HG02623 (cell line): ENCODE results near the gene TUBGCP3.
A peak's percentile ranks its signal among the peaks of the same experiment; 100 is the strongest.

ENCODE experiments used
- ATAC-seq: cut with Tn5 transposase; IDR thresholded peaks from one replicate; pipeline ENCODE4 v1.9.1; 2021; ENCODE audit warnings: moderate library complexity; ENCODE audit not compliant: unreplicated experiment

Gene TUBGCP3

DNA sequence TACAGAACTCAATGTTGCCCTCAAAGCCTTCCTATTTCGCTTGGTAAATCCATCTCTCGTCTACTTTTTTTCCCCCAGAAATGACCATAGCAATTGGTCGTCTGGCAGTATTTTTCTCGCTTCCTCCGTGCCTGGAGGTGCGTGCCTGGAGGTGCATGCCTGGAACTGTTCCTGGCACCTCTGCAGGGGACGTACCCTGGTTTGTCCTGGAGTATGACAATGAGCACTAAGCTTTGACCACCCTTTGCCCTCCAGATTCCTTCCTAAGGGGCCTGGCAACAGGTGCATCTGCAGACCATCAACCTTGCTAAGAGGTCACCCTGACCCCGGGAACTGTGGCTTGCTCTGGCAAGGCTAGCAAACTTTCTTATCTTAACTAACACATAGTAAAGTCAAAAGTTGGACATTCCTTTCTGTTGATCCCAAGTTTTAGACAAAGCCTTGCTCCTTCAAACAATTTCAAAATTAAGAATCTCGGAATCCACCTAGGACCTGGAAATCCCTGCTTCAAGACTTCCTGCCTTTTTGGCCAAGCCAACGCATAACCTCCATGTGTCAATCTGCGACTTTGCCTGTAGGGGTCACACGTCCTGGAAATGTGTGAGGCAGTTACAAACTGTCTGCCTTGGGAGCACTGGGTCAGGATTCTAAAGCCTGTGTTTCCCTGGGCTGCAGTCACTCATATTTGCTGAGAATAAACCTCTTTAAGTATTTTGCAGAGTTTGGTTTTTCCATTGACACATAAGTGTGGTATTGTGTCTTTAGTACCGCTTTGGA is 28.8 kb upstream of the TUBGCP3 start:
- ATAC-seq = no peak

DNA sequence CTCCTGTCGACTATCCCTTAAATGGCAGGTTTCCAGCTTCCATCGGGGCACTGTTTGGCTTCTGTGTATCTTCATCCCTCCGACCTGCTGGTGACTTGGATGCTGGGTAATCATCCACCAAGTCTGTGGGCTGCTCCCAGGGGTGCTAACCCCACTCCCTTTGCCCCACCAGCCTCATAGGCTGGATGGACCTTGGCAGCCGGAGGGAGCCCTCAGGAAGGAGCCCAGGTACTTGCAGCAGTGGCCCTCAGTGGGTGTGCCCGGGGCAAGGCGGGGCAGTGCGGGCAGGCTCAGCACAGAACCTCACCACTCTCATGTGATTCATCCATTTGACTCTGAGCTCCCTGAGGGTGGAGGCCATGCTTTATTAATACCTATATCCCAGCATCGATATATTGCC is 27.4 kb upstream of the TUBGCP3 start:
- ATAC-seq = no peak

DNA sequence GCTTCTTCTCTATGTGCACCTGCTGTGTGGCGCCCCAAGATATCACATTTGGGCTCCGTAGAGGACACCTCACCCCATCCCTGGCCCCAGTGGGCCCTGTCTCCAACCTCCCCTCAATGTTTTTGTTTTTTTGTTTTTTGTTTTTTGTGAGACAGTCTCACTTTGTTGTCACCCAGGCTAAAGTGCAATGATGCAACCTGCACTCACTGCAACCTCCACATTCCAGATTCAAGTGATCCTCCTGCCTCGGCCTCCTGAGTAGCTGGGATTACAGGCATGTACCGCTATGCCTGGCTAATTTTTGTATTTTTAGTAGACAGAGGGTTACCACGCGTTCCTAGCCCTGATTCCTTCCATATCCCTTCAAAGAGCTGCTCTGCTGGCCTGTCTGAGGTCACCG is 26.9 kb upstream of the TUBGCP3 start:
- ATAC-seq = no peak

DNA sequence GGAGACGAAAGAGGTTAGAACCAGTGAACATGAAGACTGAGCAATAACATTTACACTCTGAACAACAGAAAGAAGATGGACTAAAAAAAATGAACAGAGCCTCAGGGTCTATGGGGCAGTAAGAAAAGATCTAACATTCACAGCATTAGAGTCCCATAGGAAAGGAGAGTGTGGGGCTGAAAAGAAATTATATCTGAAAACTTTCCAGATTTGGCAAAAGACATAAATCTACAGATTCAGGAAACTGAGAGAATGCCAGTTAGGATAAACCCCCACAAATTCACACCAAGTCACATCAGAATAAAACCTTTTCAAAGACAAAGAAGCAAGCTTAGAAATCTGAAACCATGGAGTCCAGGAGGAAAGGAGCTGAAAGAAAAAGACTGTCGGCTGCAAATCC is 20.3 kb upstream of the TUBGCP3 start:
- ATAC-seq = no peak

DNA sequence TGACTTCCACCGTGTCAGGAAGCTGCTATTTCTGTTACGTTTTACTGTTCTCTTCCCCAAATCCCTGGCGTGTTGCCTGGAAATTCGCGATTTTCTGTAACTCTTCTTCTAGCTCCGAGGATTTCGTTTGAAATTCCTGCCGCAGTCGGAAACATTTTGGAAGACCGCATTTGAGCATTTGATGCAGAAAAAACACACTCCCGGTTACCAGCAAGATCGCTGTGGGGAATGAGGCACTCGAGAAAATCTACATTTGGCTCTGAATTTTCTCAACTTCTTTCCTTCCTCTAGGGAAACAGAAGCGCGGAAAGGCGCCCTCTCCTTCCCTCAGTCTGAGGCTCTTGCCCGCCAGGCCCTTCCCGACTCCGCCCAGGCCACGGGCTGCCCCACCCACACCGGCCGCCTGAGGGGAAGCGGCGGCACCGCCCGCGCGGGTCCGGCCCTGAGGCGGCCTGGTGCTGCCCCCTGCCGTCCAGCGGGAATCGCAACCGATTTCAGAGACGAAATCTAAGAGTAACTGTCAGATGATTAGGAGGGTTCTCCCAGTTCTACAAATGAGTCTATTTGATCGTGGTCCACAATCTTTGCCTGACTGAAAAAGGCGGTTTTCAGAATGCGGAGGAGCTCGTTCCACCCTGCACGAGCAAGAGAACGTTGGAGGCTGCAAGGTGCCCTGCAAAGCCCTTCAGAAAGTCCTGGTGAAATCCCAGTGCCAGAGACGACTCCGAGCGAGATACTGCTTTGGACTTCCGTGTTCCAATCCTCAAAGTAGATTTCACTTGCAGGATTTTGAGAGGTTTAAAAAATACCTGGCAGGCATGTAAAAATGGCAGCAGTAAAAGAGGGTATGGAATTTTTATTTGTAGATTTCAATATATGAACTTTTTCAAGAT is 18.4 kb upstream of the TUBGCP3 start:
- peak; percentile 100 for ATAC-seq

DNA sequence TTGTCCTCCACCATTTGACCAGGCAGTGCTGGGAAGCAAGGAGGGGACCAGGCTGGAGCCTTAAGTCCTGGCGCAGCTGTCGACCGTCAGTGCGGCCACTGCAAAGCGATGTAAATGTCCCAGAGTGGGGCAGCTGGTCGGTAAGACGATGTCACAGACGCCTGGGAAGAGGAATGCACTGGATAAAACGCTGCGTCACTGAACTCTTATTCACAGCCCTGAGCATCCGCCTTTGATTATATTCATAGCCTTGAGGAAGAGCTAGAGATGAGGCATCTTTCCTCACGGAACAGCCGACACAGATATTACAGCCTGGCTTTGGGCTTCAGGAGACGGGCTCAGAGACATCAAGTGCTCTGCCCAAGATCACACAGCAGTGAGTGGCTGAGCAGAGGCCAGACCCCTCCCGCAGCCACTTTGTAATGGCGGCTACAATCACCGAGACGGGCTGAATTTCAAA is 17.6 kb upstream of the TUBGCP3 start:
- ATAC-seq = no peak

DNA sequence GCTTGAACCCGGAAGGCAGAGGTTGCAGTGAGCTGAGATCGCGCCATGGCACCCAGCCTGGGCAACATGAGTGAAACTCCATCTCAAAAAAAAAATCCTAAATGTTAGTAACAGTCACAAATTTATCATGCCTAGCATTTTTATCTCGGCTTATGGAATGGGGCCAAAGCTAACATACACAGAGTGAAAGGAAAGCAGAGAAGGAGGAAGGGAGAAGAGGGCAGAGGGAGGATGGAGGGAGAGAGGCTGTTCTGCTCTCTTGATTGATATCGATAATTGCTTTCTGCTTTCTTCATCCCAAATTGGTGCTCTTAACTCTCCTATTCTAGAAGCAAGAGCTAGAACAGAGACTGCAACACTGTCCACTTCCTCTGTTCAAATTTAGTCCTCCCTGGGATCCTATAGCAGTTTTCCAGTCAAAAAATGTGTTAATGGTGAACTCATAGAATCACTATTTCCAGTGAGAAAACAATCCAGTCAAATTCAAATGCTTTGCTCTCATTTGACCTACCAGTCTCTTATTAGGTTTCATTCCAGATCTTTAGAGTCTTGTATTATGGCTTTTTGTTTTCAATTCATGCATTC is 15.8 kb upstream of the TUBGCP3 start:
- no peak for ATAC-seq

DNA sequence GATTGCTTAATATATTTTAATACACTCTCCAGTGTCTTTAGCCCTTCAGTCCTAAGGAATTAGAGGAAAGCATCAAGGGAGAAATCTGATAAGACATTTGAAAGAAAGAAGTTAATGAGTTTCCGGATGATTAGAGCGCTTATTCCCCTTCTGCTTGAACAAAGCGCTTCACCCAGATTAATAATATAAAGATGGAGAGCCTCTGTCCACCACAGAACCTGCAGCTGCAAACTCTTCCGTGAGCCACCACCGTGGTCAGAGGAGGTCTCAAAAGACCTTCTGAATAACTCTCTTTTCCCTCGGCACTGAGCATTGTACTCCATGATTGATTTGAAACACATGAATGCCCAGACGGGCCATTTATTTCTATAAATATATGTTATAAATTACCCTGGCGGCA is 14.2 kb upstream of the TUBGCP3 start:
- no peak for ATAC-seq

DNA sequence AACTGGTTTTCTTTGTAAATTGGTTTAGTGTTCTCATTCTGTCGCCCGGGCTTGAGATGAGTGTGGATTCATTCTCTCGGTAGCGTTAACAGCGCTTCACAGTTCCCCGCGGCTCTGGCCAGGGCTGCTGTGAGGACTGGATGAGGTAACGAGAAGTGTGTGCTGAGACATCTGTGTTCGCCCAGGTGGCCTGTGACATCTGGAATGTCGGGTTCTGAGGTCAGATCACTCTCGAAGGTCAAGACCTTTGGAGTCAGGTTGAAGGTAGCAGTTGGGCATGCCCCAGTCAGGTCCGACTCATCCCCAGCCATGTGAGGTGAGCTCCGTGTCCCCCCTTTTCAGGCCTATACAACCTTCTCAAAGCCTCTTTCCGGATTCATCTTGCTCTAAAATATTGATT is 13.4 kb upstream of the TUBGCP3 start:
- ATAC-seq = no peak

DNA sequence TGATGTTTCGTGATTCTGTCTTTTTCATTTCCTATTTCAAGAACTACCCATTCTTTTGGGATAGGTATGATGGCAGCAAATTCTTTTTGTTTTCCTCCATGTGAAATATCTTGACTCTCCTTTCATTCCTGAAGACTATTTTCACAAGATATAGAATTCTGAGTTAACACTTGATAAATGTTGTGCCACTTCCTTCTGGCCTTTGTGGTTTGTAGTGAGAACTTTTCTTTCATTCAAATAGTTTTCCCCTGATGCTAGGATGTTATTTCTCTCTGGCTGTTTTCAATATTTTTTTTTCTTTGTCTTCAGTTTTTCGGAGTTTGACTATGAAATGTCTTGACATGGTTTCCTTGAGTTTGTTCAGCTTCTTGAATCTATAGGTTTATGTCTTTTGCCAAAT is 8.3 kb upstream of the TUBGCP3 start:
- ATAC-seq = no peak

DNA sequence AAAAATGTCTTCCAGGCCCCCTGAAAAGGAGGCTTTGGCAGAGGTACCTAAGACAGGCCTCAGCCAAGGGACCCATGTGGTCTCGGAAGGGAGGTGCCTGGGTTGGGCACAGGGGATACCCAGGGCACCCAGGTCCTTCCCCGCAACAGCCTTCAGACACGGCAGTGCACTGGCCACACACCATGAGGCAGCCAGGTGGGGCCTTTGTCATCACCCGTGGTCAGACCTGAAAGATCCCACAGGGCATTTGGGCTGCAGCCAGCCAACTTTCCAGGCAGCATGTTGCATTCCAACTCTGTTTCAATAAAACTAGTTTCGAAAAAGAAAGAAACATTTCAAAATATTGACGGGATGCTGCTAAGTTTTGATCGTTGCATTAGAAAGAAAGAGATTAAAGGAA is 4.7 kb upstream of the TUBGCP3 start:
- ATAC-seq = no peak

DNA sequence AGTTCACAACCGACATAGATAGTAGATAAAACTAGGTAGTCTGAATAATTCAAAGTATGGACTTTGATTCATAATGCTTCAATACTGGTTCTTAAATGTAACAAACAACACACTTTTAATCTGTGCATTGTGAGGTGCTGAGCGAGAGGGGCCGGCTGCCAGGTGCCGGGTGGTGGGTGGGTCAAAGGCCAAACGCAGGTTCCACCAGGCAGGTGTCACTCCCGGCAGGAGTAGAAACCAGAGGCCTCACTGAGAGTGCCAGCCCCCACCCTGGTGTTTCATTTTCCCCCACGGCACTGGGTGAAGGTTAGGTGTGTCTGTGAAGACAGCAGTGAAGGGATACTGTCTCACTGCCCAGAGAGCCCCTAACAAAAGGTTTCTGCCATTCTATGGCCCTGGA is 4.2 kb upstream of the TUBGCP3 start:
- no peak for ATAC-seq

DNA sequence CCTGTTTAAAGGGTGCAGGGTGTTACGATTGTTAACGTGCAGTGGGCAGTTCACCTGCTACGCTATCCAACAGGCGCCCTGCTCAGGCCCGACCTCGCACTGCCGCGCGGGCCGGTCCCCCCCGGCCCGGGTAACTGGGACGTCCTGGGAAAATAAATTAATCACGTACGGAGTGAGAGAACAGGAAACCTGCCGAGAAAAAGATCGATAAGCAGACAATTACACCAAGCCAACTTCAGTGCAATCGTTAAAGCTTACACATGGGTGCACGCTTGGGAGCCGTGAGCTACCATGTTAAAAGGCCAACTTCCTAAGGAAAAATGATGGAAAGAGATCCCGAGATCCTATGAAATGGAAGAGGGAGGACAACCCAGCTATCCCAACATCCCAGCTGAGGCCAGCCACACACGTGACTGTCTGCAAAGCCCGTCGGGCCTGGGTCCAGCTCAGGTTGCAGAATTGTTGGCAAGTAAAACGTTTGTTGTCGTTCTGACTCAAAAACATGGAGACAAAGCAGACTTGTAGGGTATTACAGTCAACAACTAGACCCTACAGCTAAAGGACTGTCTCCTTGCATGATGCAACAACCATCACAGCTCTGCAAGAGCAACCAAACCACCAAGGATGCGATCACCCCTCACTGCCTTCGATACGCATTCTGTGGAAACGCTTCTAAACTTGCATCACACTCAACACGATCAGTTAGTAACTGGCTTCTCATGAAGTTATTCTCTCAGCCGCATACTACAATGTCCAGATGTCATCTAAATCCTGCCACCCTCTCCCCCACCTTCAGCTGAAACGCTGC is 741 bp upstream of the TUBGCP3 start:
- no peak for ATAC-seq

DNA sequence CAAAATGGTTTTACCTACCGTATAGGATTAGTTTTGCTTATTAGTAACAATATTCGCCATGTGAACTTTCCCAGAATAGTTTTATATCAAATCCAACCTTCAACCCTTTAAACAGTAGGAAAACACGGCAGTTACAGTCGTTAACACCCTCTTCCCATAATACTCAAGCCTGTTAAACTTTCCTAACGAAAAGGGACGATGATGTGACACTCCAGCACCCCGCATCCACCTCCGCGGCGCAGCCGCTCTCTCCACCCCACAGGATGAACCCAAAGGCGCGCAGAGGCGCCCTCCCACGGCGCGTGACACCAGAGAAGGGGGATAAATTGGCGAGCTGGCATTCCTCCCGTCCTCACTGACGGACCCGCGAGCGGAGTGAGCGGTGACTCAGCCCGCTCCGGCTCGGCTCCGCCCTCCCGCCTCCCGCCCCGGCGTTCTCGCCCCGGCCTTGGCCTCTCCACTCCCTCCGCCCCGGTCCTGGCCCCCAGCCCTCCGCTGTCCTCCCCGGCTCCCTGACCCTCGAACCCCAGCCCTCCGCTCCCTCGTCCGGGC is 665 bp downstream of the TUBGCP3 start:
- ATAC-seq = peak; percentile 50

DNA sequence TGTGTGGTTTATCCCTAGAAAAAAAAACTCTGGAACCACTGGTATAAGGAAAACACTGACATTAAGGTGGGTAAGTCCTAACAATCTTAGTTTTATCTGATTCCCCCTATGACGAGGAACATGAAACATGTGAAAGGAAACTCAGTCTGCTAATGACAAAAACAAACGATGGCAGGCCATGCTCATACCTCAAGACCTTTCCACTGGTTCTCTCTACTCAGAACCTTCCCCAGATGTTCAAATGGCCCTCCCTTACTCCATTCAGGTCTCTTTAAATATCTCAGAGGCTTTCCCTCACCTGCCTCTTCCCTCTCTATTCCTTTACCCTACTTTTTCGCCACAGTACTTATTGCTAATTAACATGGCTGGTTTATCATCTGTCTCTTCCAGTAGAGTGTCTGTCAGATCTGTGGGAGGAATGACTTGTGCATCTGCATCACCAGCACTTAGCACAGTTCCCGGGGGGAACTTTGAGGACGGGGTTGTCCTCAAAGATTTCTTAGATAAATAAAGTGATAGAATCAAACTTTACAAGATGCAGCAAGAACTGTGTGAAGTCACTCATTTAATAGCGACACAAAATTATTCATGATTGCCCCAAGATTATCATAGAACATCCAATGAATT is 1.5 kb downstream of the TUBGCP3 start:
- ATAC-seq = no peak

DNA sequence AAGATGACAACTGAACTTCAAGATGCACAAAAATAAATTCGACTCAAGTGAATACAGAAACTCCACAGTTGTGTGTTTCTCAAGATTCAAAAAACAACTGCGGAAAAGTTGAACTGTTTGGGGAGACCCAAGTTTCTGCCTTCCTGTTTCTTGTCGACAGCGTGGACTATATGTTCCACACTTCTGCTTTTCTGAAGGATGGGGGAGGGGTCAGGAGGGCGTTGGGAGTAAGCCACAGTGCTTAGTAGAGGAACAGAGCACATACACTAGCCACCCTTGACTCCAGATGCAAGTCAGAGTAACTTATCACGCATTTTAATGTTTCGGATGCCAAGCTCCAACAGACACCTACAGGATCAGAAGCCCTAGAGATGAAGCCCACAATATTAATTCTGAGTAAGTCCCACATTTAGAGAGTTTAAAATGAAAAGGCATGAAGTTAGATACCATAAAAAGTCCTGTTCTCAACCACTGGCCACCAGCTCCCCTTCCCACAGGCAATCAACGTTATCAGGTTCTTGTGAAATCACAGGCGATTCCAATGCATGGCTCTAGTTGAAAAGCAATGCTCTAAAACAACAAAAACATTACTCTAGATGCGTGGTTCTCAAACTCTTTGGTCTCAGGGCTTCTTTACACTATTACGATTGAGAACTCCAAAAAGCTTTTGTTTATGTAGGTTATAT is 4.2 kb downstream of the TUBGCP3 start:
- ATAC-seq = peak; percentile 37

DNA sequence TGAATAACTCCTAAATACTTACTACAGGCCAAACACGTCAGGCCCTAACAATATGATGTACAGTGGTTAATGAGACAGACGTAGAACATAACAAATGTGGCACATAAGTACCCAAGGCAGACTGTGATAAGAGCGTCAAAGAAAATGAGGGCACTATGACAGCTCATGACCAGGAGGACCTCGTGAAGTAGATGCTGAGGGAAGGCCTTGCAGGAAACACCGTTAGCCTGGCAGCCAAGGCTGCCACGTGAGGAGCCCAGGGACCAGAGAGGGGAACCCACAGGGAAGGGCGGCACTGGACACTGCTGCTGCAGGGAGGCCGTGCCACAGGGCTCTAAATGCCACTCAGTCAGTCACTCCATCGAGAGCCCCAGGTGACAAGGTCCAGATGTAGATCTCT is 5.7 kb downstream of the TUBGCP3 start:
- ATAC-seq = no peak

DNA sequence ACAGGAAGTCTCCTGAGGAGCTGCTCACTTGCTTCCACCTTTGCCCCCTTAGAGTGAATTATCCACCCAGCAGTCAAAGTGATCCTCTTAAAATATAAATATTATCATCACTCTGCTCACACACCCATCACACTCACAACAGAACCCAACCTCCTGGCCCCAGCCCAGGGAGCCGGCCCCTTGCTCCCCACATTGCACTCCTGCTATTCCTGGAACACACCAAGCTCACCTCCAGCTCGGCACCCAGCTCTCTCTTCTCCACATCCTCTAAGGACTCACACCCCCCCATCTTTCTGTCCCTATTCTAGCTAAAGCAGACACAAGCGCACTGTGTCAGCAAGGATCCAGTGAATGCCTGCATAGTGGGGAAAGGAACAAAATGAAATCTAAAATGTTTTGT is 7.0 kb downstream of the TUBGCP3 start:
- ATAC-seq = no peak

DNA sequence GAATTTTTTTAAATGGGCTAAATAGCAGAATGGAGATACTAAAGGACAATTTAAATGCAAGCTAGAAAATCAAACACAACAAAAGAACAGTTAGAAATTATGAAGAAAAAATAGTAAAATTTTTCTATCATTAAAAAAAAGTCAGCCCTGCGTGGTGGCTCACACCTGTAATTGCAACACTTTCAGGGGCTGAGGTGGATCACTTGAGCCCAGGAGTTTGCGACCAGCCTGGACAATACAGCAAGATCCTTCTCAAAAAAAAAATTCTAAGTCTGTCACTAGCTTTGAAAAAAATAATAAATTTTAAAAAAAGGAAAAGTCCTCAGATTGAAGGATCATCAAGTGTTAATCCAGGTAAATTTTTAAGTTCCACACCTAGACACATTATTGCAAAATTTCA is 7.7 kb downstream of the TUBGCP3 start:
- ATAC-seq = no peak
